ENCODE data around the gene RPS6KL1.

Gene RPS6KL1

DNA sequence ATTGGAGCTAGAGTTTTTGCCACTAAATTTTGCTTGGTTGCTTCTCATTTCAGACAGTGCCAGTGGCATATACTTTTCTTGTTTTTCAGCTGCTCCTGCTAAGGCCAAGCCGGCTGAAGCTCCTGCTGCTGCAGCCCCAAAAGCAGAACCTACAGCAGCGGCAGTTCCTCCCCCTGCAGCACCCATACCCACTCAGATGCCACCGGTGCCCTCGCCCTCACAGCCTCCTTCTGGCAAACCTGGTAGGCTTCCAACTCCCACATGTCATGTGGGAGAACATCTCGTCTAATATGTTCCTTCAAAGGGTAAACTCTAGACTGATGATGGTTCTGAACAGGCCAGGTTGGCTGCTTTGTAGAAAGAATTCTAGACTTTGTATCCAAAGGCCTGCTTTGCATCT lies 30.3 kb downstream of the RPS6KL1 start (continued):
- TF ChIP-seq TSHZ2 (CRISPR knock-in tag; IDR thresholded peaks at IDR 0.05), result no peak
- TF ChIP-seq GLIS3 (CRISPR knock-in tag; IDR thresholded peaks at IDR 0.05), result no peak

DNA sequence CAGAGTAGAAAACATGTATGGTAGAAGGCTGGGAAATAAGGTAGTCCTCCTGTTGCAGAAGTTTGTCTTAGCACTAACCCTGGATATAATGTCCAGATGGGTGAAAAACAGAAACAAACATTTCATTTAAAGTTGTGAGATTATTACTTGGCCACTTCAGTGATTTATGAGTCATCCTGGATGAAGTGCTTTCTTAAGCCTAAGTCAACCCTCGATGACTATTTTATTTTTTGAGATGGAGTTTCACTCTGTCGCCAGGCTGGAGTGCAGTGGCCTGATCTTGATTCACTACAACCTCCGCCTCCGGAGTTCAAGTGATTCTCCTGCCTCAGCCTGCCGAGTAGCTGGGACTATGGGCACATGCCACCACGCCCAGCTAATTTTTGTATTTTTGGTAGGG lies 31.2 kb downstream of the RPS6KL1 start:
- TF ChIP-seq, protein P1, sequence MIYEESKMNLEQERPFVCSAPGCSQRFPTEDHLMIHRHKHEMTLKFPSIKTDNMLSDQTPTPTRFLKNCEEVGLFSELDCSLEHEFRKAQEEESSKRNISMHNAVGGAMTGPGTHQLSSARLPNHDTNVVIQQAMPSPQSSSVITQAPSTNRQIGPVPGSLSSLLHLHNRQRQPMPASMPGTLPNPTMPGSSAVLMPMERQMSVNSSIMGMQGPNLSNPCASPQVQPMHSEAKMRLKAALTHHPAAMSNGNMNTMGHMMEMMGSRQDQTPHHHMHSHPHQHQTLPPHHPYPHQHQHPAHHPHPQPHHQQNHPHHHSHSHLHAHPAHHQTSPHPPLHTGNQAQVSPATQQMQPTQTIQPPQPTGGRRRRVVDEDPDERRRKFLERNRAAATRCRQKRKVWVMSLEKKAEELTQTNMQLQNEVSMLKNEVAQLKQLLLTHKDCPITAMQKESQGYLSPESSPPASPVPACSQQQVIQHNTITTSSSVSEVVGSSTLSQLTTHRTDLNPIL (CRISPR knock-in tag; IDR thresholded peaks at IDR 0.05; ENCODE audit: low read depth), result no peak
- no peak for TF ChIP-seq ZFP30 (CRISPR knock-in tag; IDR thresholded peaks at IDR 0.05)
- no peak for ATAC-seq

DNA sequence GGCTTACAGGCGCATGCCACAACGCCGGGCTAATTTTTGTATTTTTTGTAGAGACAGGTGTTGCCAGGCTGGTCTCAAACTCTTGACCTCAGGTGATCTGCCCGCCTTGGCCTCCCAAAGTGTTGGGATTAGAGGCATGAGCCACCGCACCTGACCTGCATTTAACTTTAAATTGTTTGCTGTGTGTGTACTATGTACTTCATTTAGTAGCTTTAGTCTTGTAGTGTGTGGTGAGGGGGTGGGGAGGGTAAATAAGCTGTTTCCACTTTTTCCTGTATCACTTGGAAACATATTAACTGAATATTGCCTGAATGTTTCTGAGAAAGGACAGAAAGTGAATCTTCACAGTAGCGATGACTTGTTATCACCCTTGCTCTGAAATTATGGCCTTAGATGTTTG lies 32.8 kb downstream of the RPS6KL1 start:
- TF ChIP-seq ZNF8 (CRISPR knock-in tag; IDR thresholded peaks at IDR 0.05), result no peak
- no peak for TF ChIP-seq BACH2 (CRISPR knock-in tag; IDR thresholded peaks at IDR 0.05; ENCODE audit: borderline replicate concordance)
- no peak for TF ChIP-seq RARB (CRISPR knock-in tag; IDR thresholded peaks at IDR 0.05)
- TF ChIP-seq PPARA (CRISPR knock-in tag; IDR thresholded peaks at IDR 0.05; ENCODE audit: borderline replicate concordance), result no peak
- no peak for TF ChIP-seq CSRNP3 (CRISPR knock-in tag; IDR thresholded peaks at IDR 0.05)
- no peak for TF ChIP-seq TOX (CRISPR knock-in tag; IDR thresholded peaks at IDR 0.05; ENCODE audit: borderline replicate concordance)
- no peak for TF ChIP-seq ZC3H10 (CRISPR knock-in tag; IDR thresholded peaks at IDR 0.05)
- TF ChIP-seq ZFP30 (CRISPR knock-in tag; IDR thresholded peaks at IDR 0.05), result no peak
- TF ChIP-seq ZFP3 (CRISPR knock-in tag; IDR thresholded peaks at IDR 0.05), result no peak
- TF ChIP-seq SNAI2 (CRISPR knock-in tag; IDR thresholded peaks at IDR 0.05), result no peak
- TF ChIP-seq GLIS3 (CRISPR knock-in tag; IDR thresholded peaks at IDR 0.05), result no peak
- no peak for TF ChIP-seq ISL1 (CRISPR knock-in tag; IDR thresholded peaks at IDR 0.05)
- no peak for TF ChIP-seq OSR1 (CRISPR knock-in tag; IDR thresholded peaks at IDR 0.05)
- TF ChIP-seq, protein P1 (CRISPR knock-in tag; IDR thresholded peaks at IDR 0.05; ENCODE audit: low read depth), result no peak
- TF ChIP-seq ESRRG (CRISPR knock-in tag; IDR thresholded peaks at IDR 0.05), result no peak
- TF ChIP-seq CSDC2 (CRISPR knock-in tag; IDR thresholded peaks at IDR 0.05), result no peak
- no peak for TF ChIP-seq ARNTL (CRISPR knock-in tag; IDR thresholded peaks at IDR 0.05; ENCODE audit: borderline replicate concordance, low read depth)
- no peak for TF ChIP-seq TCF4 (CRISPR knock-in tag; IDR thresholded peaks at IDR 0.05; ENCODE audit: borderline replicate concordance)
- TF ChIP-seq PATZ1 (CRISPR knock-in tag; IDR thresholded peaks at IDR 0.05; ENCODE audit: borderline replicate concordance), result no peak
- TF ChIP-seq, protein P2, sequence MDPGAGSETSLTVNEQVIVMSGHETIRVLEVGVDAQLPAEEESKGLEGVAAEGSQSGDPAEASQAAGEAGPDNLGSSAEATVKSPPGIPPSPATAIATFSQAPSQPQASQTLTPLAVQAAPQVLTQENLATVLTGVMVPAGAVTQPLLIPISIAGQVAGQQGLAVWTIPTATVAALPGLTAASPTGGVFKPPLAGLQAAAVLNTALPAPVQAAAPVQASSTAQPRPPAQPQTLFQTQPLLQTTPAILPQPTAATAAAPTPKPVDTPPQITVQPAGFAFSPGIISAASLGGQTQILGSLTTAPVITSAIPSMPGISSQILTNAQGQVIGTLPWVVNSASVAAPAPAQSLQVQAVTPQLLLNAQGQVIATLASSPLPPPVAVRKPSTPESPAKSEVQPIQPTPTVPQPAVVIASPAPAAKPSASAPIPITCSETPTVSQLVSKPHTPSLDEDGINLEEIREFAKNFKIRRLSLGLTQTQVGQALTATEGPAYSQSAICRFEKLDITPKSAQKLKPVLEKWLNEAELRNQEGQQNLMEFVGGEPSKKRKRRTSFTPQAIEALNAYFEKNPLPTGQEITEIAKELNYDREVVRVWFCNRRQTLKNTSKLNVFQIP (CRISPR knock-in tag; IDR thresholded peaks at IDR 0.05; ENCODE audit: borderline replicate concordance, low read depth), result no peak
- no peak for ATAC-seq

Measured in SK-N-SH treated with all-trans-retinoic acid at 6 μM for 48 hours (cell line).